HepG2 (cell line): ENCODE results near the gene HLA-DMB. TPM values are rescaled to one million over a fixed set of nuclear protein-coding genes. Genes with fewer than 3 reads are reported as not detected.

ENCODE experiments used
- CENPX ChIP-seq: sonication (generic); formaldehyde crosslinking; IDR thresholded peaks from 2 replicates; pipeline ENCODE4 v1.9.0; 2021; ENCODE audit warnings: mild to moderate bottlenecking, missing genetic modification reagents, moderate library complexity
- DMTF1 ChIP-seq: sonication (generic); formaldehyde crosslinking; IDR thresholded peaks from 2 replicates; pipeline ENCODE4 v1.4.0; 2020; ENCODE audit warnings: mild to moderate bottlenecking, missing genetic modification reagents
- GPBP1L1 ChIP-seq: sonication (generic); formaldehyde crosslinking; IDR thresholded peaks from 2 replicates; pipeline ENCODE4 v1.5.0; 2020; ENCODE audit warnings: mild to moderate bottlenecking, missing genetic modification reagents
- HMGXB3 ChIP-seq: sonication (generic); formaldehyde crosslinking; IDR thresholded peaks from 2 replicates; pipeline ENCODE4 v1.4.0; 2020; ENCODE audit warnings: missing genetic modification reagents, borderline replicate concordance
- HNRNPUL1 ChIP-seq: fragments of 200-400 bp; formaldehyde crosslinking; IDR thresholded peaks from 2 replicates; pipeline ENCODE4 v1.6.1; 2017; ENCODE audit warnings: low read depth, mild to moderate bottlenecking, low read length, moderate library complexity
- IRX3 ChIP-seq: sonication (generic); formaldehyde crosslinking; IDR thresholded peaks from 2 replicates; pipeline ENCODE4 v1.8.1; 2023; ENCODE audit warnings: mild to moderate bottlenecking, low read depth, missing genetic modification reagents, borderline replicate concordance
- MEIS1 ChIP-seq: sonication (generic); formaldehyde crosslinking; IDR thresholded peaks from 2 replicates; pipeline ENCODE4 v1.9.0; 2021; ENCODE audit warnings: mild to moderate bottlenecking, missing genetic modification reagents, moderate library complexity, borderline replicate concordance
- MXD1 ChIP-seq: sonication (generic); formaldehyde crosslinking; IDR thresholded peaks from 2 replicates; pipeline ENCODE4 v1.4.0; 2020; ENCODE audit warnings: mild to moderate bottlenecking, missing genetic modification reagents
- PATZ1 ChIP-seq: sonication (generic); formaldehyde crosslinking; IDR thresholded peaks from 2 replicates; pipeline ENCODE4 v1.4.0; 2020; ENCODE audit warnings: missing genetic modification reagents
- ZNF354B ChIP-seq: sonication (generic); formaldehyde crosslinking; IDR thresholded peaks from 2 replicates; pipeline ENCODE4 v1.8.0; 2022; ENCODE audit warnings: mild to moderate bottlenecking, missing genetic modification reagents
- ZNF629 ChIP-seq: sonication (generic); formaldehyde crosslinking; conservative IDR thresholded peaks from 2 replicates; pipeline ENCODE4 v1.5.0; 2020; ENCODE audit warnings: missing genetic modification reagents
- polyA plus RNA-seq, 8 experiments: library from polyadenylated mRNA; depleted of rRNA in 3 of 8; stranded (reverse) in 7 of 8; unstranded in 1 of 8; fragments of >200 nt; fragmentation: Illumina TruSeq in 4 of 8; extraction: Trizol in 4 of 8; gene quantifications; 2 replicates each; pipeline versions ENCODE4 v1.2.1 to v1.2.3, GENCODE V29; 2011 to 2016; ENCODE audit warnings: low read depth in 4 of 8, missing spikeins in 1 of 8, mixed read lengths in 1 of 8; ENCODE audit not compliant: insufficient read depth in 1 of 8
- total RNA-seq, 5 experiments: library from RNA; depleted of rRNA; stranded (reverse); fragments of >200 nt; fragmentation: Illumina TruSeq; extraction: Trizol; gene quantifications; 2 replicates each; pipeline ENCODE4 v1.2.3, GENCODE V29; 2016; ENCODE audit warnings: low read depth in 1 of 5
- TF ChIP-seq, protein P1 (sequence below): sonication (generic); formaldehyde crosslinking; IDR thresholded peaks from 2 replicates; pipeline ENCODE4 v1.5.1; 2020; ENCODE audit warnings: missing genetic modification reagents, mild to moderate bottlenecking, borderline replicate concordance
- TF ChIP-seq, protein P2 (sequence below): sonication (generic); formaldehyde crosslinking; IDR thresholded peaks from 2 replicates; pipeline ENCODE4 v1.5.0; 2020; ENCODE audit warnings: missing genetic modification reagents, mild to moderate bottlenecking, borderline replicate concordance

Gene HLA-DMB
- total and polyA plus RNA-seq, 2 of the 13 experiments (the other 11 are each of a cell fraction or from before 2014, with no cell fraction given) = not detected

DNA sequence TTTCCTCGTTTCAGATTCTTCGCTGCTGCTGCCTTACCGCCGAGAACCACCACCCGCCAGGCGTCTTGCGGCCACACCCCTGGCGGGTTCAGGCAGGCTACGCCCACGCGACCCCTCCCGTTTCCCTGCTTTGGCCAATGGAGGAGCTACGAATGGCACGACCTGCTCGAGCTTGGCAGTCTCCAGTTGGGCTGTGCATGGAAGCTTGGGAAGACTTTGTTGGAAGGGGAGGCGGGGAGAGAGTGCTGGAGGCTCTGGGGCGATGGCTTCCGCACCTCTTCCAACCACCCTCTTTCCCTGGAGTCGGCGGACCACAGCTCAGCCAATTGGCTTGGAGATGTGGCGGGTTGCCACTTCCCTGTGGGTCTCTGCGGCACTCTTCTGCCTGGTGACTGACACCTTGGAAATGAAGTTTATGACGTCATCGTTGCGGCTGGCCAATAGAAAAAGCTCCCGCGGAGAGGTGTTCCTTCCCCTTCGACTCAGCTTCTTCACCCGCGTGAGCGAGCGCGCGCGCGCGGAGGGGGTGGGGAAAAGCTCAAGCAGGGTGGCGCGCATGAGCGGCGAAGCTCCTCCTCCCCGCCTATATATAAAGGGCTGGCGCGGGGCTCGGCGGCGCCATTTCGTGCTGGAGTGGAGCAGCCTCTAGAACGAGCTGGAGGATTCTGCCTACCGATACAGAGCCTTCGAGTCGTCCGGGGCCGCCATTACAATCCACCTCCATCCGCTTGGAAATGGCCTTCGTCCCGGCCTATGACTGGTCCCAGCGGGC is 30.9 kb upstream of the HLA-DMB start (continued):
- no peak for TF ChIP-seq CENPX
- TF ChIP-seq HMGXB3 (CRISPR knock-in tag) = peak; percentile 63
- TF ChIP-seq MXD1 (CRISPR knock-in tag) = peak; percentile 49; the same call in 1 of the 2 replicates
- TF ChIP-seq MEIS1 (CRISPR knock-in tag) = 0 out of 2 replicates have a peak, but pooled peaks have one; percentile 71
- TF ChIP-seq DMTF1 = no peak
- peak; percentile 26; the same call in 1 of the 2 replicates for TF ChIP-seq ZNF629
- TF ChIP-seq, protein P1, sequence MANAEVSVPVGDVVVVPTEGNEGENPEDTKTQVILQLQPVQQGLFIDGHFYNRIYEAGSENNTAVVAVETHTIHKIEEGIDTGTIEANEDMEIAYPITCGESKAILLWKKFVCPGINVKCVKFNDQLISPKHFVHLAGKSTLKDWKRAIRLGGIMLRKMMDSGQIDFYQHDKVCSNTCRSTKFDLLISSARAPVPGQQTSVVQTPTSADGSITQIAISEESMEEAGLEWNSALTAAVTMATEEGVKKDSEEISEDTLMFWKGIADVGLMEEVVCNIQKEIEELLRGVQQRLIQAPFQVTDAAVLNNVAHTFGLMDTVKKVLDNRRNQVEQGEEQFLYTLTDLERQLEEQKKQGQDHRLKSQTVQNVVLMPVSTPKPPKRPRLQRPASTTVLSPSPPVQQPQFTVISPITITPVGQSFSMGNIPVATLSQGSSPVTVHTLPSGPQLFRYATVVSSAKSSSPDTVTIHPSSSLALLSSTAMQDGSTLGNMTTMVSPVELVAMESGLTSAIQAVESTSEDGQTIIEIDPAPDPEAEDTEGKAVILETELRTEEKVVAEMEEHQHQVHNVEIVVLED (CRISPR knock-in tag) = 0 out of 2 replicates have a peak, but pooled peaks have one; percentile 47
- TF ChIP-seq, protein P2, sequence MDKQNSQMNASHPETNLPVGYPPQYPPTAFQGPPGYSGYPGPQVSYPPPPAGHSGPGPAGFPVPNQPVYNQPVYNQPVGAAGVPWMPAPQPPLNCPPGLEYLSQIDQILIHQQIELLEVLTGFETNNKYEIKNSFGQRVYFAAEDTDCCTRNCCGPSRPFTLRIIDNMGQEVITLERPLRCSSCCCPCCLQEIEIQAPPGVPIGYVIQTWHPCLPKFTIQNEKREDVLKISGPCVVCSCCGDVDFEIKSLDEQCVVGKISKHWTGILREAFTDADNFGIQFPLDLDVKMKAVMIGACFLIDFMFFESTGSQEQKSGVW (CRISPR knock-in tag) = no peak
- TF ChIP-seq PATZ1 (CRISPR knock-in tag) = peak; percentile 19
- TF ChIP-seq HNRNPUL1 = no peak
- TF ChIP-seq ZNF354B (CRISPR knock-in tag) = no peak
- peak; percentile 63 for TF ChIP-seq IRX3 (CRISPR knock-in tag)
- no peak for TF ChIP-seq GPBP1L1 (CRISPR knock-in tag)
